ENCODE data around the gene GALNT17.

Gene GALNT17

DNA sequence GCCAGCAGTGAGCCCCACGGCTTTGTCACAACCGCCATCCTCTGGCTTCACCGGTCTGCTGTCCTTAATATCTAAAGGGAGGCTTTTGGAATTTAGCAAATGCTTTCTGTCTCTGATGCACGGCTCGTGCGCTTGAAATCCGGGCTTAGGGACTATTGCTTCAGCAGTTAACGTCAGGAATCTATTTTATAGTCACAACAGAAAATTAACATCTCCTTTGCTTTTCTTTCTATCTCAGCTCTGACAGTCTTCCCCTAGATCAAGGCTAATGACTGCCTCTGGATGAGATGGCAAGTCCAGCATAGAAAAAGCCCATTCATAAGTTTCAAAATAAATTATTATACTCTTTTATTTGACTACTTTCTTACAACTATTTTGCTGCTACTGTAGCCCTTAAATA, 423.8 kb downstream of the GALNT17 start:
- TF ChIP-seq, protein P1, sequence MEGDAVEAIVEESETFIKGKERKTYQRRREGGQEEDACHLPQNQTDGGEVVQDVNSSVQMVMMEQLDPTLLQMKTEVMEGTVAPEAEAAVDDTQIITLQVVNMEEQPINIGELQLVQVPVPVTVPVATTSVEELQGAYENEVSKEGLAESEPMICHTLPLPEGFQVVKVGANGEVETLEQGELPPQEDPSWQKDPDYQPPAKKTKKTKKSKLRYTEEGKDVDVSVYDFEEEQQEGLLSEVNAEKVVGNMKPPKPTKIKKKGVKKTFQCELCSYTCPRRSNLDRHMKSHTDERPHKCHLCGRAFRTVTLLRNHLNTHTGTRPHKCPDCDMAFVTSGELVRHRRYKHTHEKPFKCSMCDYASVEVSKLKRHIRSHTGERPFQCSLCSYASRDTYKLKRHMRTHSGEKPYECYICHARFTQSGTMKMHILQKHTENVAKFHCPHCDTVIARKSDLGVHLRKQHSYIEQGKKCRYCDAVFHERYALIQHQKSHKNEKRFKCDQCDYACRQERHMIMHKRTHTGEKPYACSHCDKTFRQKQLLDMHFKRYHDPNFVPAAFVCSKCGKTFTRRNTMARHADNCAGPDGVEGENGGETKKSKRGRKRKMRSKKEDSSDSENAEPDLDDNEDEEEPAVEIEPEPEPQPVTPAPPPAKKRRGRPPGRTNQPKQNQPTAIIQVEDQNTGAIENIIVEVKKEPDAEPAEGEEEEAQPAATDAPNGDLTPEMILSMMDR (IDR thresholded peaks at IDR 0.05; ENCODE audit: control insufficient read depth, insufficient read depth, low read depth, low read length, missing control alignments), result no peak
- DNase-seq (ENCODE audit: low read depth), result no peak
- H3K4me3 ChIP-seq (ENCODE audit: control insufficient read depth, low read depth, low read length), result no peak overlapping the region

DNA sequence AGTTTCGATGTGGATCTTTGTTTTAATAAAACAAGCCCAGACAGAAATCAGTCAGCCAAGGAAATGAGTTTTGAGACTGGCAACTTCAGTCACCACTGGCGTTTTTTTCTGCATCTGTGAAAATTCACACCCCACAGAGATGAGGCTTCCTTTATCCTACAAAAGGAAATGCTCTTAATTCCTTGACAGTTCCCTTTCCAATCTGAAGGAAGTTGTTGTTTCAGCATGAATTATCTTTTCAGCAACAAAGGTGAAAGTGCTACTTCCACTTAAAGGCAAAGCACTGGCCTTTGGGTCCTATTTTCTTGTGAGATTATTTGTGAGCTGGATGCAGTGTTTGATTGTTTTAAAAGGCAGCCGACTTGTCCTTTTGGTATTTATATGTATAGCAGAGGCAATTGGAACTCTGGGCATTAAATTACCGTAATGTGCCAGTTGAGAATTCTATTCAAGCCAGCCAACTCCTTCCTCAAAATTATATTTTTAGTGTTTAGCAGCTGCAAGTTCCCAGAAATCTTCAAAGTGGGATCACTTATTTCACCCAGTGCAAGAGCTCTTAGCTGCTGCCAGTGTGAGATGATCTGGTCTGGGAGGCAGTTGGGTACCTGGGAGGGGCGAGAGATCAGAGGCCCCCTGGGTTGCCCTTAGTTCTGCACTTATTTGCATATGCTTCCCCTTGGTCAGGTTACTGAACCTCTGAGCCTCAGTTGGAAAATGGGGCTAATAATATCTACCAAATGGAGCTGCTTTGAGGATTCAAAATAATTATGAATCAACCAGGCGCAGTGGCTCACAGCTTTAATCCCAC, 427.1 kb downstream of the GALNT17 start:
- TF ChIP-seq, protein P1 (IDR thresholded peaks at IDR 0.05; ENCODE audit: control insufficient read depth, insufficient read depth, low read depth, low read length, missing control alignments), result no peak
- H3K4me3 ChIP-seq (ENCODE audit: control insufficient read depth, low read depth, low read length), result no peak overlapping the region
- DNase-seq (ENCODE audit: low read depth), result no peak

DNA sequence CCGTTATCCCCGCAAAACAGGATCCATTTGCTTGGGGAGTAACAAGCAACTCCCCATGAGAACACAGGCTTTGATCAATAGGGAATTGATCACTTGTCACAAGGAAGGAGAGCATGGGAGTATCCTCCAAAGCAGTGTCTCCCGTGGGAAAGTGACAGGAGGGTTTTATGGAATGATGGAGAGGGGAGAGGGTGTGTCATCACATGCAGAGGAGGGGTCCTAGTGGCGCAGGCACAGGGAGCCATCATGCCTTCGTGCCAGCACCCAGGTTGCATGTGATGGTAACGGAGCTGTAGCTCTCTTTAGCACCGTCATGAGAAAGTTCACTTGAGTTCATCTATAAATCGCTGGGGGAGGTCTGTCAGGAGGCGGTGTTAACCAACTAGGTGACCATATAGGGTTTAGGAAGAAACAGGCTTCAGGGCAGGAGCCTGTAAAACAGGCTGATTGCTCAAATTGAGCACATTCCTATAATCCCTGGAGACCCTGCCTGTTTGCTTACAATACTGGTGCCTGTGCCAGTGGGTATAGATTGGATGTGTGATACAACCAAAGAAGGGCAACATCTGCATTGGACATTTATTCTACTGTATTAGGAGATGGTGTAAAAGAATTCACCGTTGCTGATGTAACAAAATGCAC, 428.5 kb downstream of the GALNT17 start:
- no peak overlapping the region for H3K4me3 ChIP-seq (ENCODE audit: control insufficient read depth, low read depth, low read length)

DNA sequence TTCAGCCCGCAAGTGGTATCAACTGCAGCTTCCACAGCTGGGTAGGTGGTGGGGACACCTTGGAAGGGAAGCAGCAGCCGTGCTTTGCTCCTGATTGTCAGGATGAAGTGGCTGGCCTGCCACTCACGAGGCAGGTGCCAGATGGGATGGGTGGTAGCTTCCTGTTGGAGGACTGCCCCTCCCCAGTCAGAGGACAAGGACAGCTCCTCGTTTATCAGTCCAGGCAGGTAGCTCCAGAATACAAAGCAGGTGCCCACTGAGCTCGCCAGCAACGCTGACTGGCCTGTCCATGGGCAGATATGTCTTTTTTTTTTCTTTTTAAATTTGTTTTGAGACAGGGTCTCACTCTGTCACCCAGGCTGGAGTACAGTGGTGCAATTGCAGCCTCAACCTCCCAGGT, 431.3 kb downstream of the GALNT17 start:
- TF ChIP-seq, protein P1 (IDR thresholded peaks at IDR 0.05; ENCODE audit: control insufficient read depth, insufficient read depth, low read depth, low read length, missing control alignments), result no peak
- H3K4me3 ChIP-seq (ENCODE audit: control insufficient read depth, low read depth, low read length), result no peak overlapping the region
- no peak for DNase-seq (ENCODE audit: low read depth)

More for the DNA sequence above, 428.5 kb downstream of the GALNT17 start:
- TF ChIP-seq, protein P1 (IDR thresholded peaks at IDR 0.05; ENCODE audit: control insufficient read depth, insufficient read depth, low read depth, low read length, missing control alignments), result no peak
- DNase-seq (ENCODE audit: low read depth), result no peak

DNA sequence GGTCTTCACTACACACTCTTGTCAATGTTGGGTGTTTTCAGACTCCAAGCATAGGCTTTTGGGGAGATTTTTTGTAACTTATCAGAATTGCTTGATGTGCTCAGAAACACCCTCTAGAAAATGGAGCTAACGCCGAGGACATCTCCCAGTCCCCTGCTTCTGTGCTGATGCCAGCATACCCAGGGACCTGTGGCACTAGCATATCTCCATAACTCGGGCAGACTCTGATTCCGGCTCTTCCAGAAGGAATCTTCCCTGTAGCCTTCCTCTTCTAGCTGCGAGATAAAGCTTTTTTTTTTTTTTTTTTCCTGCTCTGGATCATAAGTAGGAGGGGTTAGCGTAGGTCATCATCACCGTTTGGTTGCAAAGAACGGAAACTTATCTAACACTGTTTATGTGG, 434.4 kb downstream of the GALNT17 start:
- no peak overlapping the region for H3K4me3 ChIP-seq (ENCODE audit: control insufficient read depth, low read depth, low read length)
- DNase-seq (ENCODE audit: low read depth), result no peak
- TF ChIP-seq, protein P1 (IDR thresholded peaks at IDR 0.05; ENCODE audit: control insufficient read depth, insufficient read depth, low read depth, low read length, missing control alignments), result no peak

DNA sequence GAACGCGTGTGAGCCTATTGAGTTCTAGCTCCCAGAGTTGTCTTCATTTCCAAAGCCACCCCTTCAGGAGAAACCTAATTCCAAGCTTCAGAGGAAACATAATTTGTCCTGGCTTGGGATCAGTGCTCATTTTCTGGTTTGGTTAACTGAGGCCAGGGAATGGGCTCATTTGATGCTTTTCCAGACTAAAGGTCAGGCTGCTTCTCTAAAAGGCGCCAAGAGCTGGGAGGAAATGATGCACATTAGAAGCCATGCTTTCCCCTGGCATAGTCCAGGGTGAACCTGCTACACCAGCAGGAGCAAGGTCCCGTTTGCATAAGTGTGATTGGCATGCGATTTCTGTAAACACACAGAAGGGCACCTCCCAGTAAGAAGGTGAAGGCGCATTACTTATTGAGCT, 435.0 kb downstream of the GALNT17 start:
- TF ChIP-seq, protein P1 (IDR thresholded peaks at IDR 0.05; ENCODE audit: control insufficient read depth, insufficient read depth, low read depth, low read length, missing control alignments), result no peak
- DNase-seq (ENCODE audit: low read depth), result no peak
- H3K4me3 ChIP-seq (ENCODE audit: control insufficient read depth, low read depth, low read length), result no peak overlapping the region
